IPS-11a (cell line): ENCODE results near the gene SETD7.
"Not testable (repeated sequence)": the region's sequence is repeated elsewhere in the genome, so short reads cannot be mapped to it uniquely, and the experiment has no call there.

Source experiments
- H3K4me3 ChIP-seq: one replicate; pipeline ENCODE4 v1.5.1; 2013; ENCODE audit warnings: low read depth, low read length, control low read depth

Gene SETD7

DNA sequence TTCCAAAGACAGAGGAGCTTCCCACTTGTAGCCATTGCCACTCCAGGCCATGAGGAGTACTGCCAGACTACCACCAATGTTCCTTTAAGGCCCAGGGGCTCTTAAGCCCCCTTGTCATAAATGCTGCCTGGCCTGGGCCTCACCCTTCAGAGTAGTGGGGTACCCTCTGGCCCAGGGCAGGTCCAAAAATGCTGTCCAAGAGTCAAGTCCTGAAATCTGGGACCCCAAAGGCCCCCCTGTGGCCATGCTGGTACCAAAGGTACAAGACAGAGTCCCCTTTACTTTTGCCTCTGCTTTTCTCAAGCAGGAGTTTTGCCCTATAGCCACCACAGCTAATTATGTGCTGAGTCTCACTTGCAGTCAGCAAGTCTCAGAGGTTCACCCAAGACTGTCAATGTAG lies 85.7 kb downstream of the SETD7 start:
- no peak overlapping the region for H3K4me3 ChIP-seq

DNA sequence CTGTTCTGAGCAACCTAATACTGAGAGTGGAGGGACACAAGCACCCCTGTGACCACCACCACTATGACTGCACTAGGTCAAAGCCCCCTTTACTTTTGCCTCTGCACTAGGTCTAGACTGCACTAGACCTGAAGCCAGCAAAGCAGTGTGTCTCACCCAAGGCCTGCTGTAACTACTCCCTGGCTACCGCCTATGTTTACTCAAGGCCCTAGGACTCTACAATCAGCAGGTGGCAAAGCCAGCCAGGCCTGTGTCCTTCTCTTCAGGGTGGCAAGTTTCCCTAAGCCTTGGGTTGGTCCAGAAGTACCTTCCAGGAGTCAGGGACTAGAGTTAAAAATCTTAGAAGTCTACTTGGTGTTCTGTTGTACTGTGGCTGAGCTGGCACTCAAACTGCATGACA lies 86.2 kb downstream of the SETD7 start:
- H3K4me3 ChIP-seq: no peak overlapping the region

DNA sequence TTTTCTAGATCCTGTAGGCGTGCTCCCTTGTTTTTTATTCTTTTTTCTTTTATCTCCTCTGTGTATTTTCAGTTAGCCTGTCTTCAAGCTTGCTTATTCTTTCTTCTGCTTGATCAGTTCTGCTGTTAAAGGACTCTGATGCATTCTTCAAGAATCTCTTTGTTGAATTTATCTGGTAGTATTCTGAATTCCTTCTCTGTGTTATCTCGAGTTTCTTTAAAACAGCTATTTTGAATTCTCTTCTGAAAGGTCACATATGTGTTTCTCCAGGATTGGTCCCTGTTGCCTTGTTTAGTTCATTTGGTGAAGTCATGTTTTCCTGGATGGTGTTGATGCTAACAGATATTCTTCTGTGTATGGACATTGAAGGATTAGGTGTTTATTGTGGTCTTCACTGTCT lies 86.8 kb downstream of the SETD7 start:
- H3K4me3 ChIP-seq: no peak overlapping the region

DNA sequence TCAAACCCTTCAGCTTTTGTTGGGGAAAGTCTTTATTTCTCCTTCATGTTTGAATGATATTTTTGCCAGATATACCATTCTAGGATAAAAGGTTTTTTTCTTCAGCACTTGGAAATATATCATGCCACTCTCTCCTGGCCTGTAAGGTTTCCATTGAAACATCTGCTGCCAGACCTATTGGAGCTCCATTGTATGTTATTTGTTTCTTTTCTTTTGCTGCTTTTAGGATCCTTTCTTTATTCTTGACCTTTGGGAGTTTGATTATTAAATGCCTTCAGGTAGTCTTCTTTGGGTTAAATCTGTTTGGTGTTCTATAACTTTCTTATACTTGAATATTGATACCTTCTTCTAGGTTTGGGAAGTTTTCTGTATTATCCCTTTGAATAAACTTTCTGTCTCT lies 87.3 kb downstream of the SETD7 start:
- H3K4me3 ChIP-seq: not testable (repeated sequence)

DNA sequence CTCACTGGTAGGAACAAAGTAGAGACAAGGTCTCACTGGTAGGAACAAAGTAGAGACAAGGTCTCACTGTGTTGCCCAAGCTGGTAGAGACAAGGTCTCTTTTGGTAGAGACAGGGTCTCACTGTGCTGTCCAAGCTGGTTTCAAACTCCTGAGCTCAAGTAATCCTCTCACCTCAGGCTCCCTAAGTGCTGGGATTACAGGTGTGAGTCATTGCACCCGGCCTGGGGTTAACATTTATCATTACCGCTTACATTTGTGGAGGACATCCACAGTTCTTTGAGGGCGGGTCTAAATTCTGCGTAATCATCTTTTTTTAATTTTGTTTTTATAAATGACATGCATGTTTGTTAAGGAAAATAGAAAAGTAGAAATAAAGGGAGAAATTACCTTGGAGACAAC lies 90.1 kb downstream of the SETD7 start:
- H3K4me3 ChIP-seq: no peak overlapping the region

DNA sequence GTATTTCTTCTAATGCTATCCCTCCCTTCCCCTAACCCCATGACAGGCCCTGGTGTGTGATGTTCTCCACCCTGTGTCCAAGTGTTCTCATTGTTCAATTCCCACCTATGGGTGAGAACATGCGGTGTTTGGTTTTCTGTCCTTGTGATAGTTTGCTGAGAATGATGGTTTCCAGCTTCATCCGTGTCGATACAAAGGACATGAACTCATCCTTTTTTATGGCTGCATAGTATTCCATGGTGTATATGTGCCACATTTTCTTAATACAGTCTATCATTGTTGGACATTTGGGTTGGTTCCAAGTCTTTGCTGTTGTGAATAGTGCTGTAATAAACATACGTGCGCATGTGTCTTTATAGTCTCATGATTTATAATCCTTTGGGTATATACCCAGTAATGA lies 91.5 kb downstream of the SETD7 start:
- not testable (repeated sequence) for H3K4me3 ChIP-seq

DNA sequence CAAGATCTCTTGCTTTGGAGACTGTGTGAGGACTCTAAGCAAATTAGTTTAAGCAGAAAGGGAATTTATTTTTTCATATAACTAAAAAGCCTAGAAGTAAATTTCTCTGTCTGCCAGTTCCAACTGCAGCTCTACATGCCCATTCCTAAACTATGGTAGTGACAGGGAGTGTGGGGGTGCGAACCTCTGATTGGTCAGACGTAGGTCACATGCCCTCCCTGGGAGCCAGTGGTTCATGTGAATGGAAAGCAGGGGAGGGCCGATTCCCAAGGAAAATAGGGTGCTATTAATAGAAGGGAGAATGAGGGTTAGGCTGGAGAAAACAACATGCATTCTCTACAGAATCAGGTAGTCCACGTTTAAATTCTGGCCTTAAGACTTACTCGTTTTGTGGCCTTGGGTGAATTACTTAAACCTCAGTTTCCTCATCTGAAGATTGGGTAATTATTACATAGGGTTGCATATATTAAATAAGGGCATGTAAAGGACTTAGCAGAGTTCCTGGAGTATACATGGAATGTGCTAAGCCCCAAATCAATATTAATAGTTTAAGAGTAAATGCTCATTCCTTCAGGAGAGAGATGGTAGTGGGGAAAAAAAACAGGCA lies 94.9 kb downstream of the SETD7 start:
- H3K4me3 ChIP-seq: no peak overlapping the region

DNA sequence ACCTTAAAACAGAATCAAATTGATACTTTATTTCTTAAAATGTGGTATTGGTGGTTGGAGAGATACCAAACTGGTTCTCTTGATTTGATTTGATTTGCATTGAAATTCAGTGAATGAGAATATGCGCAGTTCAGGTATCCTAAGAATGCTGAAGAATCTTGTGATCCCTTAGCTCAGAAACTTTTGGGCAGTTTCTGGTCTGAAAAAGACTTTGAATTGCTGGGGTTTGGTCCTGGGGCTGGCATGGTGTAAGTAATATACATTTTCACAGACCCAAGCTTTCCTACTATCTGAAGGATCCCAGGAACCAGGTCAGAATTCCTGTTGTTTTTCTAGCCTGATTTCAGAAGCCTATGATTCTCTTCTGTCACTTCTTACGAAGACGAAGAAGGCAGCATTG lies 95.5 kb downstream of the SETD7 start:
- no peak overlapping the region for H3K4me3 ChIP-seq

DNA sequence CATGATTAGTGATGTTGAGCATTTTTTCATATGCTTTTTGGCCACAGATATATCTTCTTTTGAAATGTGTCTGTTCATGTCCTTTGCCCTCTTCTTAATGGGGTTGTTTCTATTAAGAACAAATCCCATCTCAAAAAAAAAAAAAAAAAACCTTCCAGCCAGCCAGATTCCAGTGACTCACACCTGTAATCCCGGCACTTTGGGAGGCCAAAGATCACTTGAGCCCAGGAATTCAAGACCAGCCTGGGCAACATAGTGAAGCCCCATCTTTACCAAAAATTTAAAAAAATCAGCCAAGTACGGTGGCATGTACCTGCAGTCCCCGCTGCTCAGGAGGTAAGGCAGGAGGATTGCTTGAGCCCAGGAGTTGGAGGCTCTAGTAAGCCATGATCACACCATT lies 97.0 kb downstream of the SETD7 start:
- H3K4me3 ChIP-seq: no peak overlapping the region

DNA sequence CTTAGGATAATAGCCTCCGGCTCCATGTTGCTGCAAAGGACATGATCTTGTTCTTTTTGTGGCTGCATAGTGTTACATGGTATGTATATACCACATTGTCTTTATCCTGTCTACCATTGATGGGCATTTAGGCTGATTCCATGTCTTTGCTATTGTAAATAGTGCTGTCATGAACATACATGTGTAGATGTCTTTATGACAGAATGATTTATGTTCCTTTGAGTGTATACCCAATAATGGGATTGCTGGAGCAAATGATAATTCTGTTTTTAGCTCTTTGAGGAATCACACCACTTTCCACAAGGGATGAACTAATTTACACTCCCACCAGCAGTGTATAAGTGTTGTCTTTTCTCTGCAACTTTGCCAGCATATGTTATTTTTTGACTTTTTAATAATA lies 97.5 kb downstream of the SETD7 start:
- no peak overlapping the region for H3K4me3 ChIP-seq

DNA sequence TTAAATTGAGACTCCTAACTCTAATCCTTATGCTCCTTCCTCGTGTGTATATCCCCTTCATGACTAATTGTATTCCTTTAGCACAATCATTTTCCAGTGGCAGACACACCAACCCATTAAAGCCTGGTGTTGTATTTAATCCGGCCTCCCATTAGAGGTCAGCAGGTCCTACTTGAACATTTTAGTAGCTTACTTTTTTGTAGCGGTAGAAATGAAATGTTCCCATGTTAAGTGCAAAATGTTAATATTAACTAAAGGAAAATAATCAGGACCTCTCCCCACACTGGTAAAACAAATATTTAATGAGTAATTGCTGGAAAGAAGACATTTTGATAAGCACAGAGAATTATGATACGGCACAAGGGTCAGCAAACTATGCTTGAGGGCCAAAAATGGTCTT lies 98.7 kb downstream of the SETD7 start:
- H3K4me3 ChIP-seq: no peak overlapping the region

DNA sequence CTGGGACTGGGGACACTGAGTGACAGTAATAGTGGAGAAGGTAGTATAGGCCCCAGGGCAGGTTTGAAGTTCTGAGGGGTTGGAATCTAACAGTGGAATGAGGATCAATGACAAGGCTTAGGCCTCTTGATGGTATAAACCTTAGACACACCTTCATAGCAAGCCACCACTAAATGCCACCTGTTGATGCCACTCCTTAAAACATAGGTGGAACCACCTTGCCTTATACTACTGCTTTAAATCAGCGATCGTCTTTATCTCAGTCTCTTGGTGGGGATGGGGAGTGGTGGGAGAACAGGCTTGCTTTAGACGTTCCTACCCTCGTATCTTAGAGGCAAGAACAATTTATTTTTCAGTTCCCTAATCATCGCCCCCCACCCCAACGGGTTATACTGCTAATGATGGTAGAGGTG lies 100.9 kb downstream of the SETD7 start:
- H3K4me3 ChIP-seq: peak overlapping the region; percentile 76

DNA sequence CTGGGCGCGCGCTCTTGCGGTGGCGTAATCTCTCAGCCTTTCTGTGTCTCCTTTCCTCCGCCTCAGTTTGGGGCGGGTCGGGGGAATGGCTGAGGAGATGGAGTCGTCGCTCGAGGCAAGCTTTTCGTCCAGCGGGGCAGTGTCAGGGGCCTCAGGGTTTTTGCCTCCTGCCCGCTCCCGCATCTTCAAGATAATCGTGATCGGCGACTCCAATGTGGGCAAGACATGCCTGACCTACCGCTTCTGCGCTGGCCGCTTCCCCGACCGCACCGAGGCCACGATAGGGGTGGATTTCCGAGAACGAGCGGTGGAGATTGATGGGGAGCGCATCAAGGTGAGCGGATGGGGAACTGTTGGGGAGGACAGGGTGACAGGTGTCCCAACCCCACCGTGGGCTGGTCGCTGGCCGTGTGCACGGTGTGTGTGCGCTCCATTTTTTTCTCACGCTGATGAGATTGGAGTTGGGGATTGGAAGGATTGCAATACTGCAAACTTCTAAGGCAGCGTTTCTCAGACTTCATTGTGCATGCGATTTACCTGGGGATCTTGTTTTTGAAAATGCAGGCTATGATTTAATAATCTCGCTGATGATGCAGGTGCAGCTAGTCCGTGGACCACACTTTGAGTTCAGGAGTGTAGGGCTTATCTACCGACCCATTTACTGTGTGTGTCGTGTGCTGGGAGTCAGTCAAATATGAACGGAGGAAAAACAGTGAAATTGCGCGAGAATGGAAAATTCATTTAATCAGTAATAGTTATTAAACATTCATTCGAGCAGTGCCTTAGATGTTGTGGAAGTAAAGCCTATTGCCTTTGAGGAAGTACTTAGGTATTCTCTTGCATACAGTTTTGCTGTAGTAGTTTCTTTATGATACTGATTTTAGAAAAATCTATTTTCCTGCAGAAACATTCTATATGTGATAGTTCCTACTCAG lies 101.6 kb downstream of the SETD7 start, which contains the start of gene RAB33B:
Gene RAB33B (plus strand): TSS at position 11 of the 935 bp plus-strand sequence. CDS start 75 bp downstream, at position 86.
- H3K4me3 ChIP-seq: peak within 1 kb of the TSS; percentile 76

DNA sequence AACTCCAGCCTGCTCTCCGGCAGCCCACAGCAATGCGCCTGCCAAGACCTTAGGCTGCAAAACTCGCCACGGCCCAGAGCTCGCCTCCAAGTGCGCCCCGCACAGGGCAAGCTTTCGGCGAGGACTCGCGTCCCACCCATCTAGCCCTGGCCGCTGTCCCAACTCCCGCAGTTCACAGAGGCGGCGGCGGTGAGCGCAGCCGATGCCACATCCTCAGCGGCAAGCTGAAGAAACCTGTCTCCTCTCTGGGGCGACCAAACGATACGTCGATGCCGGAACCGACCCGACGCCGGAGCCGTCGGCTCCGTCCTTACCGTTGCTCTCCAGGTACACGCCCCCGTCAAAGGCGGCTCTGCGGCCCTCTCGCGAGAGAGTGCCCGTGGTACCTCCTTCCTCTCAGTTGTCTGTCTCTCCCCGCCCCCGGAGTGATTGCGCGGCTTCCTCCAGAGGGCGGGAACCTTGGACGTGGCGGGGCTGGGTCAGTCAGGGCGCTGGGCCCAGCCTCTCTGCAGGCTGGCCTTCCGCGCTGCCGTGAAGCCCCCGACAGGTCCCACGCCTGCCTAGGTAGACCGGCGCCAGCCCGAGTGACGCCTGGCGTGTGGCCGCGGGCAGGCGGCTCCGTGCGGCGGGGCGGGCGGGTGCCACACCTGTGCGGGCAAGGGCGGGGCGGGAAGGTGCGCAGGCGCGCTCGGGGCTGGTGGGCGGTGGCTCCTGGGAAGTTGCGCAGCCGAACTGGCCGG lies 102.5 kb downstream of the SETD7 start:
- H3K4me3 ChIP-seq: peak overlapping the region; percentile 76

DNA sequence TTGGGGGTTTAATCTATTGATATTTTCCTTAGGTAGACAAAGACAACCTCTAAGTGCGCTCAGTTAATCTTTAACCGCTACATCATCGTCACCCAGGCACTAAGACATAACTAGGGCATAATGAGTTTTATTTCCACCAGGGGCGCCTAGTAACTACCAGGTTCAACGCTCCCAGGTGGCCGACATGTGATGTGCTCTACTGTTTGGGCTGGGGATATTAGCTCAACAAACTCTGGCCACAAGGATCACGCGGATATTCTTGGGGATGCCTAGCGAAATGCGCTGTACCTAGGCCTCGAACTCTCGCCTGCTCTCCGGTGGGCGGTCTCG lies 103.0 kb downstream of the SETD7 start:
- peak overlapping the region; percentile 76 for H3K4me3 ChIP-seq

DNA sequence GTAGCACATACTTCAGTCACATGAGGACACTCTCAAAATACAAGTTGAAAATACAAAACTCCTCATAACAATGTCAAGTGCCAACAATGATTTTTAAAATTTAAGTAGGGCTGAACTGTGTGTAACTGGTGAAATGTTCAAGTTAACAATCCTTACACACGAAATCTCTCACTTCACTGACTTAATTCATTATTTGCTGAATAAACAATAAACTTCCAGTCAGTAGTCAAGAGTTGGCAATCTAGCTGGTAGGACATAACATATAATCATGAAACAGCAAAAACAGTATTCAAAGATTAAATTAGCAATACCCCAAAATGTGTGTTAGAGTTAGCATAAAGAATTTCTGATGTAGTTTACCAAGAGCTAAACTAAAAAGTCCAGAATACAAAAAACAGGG lies 104.0 kb downstream of the SETD7 start:
- peak overlapping the region; percentile 76 for H3K4me3 ChIP-seq

DNA sequence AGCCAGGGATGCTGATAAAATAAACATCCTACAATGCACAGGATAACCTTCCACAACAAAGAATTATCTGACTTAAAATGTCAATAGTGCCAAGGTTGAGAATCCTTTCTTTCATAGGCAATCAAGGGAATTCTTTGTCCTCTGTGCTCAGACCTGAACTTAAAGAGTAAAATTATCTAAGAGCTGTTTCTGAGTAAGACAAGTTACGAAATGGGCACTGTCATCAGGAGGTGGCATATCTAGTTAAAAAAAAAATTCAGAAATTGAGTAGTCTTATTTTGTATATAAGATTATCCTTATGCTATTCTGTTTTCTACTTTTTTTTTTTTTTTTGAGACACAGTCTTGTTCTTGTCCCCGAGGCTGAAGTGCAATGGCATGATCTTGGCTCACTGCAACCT lies 105.4 kb downstream of the SETD7 start:
- H3K4me3 ChIP-seq: no peak overlapping the region

DNA sequence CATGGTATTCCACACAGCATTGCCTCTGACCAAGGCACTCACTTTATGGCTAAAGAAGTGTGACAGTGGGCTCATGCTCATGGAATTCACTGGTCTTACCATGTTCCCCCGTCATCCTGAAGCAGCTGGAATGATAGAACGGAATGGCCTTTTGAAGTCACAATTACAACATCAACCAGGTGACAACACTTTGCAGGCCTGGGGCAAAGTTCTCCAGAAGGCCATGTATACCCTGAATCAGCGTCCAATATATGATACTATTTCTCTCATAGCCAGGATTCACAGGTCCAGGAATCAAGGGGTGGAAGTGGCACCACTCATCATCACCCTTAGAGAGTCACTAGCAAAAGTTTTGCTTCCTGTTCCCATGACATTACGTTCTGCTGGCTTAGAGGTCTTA lies 108.9 kb downstream of the SETD7 start:
- not testable (repeated sequence) for H3K4me3 ChIP-seq
